GM19467 (cell line): Measurements from ENCODE around the gene LCE3E.

Experiments used
- ATAC-seq: cut with Tn5 transposase; IDR thresholded peaks from one replicate; pipeline ENCODE4 v1.9.1; 2021; ENCODE audit warnings: mild to moderate bottlenecking, moderate library complexity; ENCODE audit not compliant: unreplicated experiment

LCE3E gene

GRCh38 chr1:152517237-152517811, 49.3 kb downstream of the LCE3E start:
- no peak for ATAC-seq

GRCh38 chr1:152516082-152516481, 50.5 kb downstream of the LCE3E start:
- no peak for ATAC-seq
